T-helper 1 cell treated with Interleukin-12 subunit alpha and Interleukin-12 subunit beta and Interleukin-4 antibody, amounts not matched to agents 30 ng/mL and 1 ng/mL, for 36 hours (primary cell): ENCODE measurements around the gene CSGALNACT2. TPM values are rescaled to one million over a fixed set of nuclear protein-coding genes. Genes with fewer than 3 reads are reported as not detected.

Experiments
- intact Hi-C: fragments of 100-400 bp; cut with micrococcal nuclease; formaldehyde crosslinking; loops from one replicate; pipeline ENCODE4 v1.15.1; 2024
- total RNA-seq: library from RNA; stranded (reverse); gene quantifications from 2 replicates; pipeline ENCODE4 v1.2.3, GENCODE V29; 2022

The CSGALNACT2 gene
- total RNA-seq, 1 donor from 2014 or later: 66.1 TPM

GRCh38 chr10:43225004-43225786 lies 87.0 kb downstream of the CSGALNACT2 start:
- intact Hi-C loops: no loop called here

DNA sequence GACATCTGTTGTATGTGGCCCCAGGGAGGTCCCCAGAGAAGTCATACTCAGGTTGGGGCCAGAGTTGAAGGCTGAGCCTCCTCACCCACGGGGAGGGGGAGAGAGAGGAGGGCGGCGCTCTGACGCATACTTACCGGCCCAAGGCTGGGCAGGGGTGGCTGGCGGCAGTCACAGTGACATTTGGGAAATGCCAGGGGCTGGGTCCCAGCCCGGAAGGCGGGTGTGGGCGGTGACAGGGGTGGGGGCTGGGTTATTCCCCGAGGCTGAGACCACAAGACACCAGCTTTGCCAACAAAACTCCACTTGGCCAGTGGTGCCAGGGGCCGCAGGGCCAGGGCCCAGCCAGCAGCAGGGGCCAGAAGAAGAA lies 87.5 kb downstream of the CSGALNACT2 start:
- intact Hi-C loops: no loop called here

GRCh38 chr10:43226441-43226840 lies 88.2 kb downstream of the CSGALNACT2 start:
- intact Hi-C loops: no loop called here

DNA sequence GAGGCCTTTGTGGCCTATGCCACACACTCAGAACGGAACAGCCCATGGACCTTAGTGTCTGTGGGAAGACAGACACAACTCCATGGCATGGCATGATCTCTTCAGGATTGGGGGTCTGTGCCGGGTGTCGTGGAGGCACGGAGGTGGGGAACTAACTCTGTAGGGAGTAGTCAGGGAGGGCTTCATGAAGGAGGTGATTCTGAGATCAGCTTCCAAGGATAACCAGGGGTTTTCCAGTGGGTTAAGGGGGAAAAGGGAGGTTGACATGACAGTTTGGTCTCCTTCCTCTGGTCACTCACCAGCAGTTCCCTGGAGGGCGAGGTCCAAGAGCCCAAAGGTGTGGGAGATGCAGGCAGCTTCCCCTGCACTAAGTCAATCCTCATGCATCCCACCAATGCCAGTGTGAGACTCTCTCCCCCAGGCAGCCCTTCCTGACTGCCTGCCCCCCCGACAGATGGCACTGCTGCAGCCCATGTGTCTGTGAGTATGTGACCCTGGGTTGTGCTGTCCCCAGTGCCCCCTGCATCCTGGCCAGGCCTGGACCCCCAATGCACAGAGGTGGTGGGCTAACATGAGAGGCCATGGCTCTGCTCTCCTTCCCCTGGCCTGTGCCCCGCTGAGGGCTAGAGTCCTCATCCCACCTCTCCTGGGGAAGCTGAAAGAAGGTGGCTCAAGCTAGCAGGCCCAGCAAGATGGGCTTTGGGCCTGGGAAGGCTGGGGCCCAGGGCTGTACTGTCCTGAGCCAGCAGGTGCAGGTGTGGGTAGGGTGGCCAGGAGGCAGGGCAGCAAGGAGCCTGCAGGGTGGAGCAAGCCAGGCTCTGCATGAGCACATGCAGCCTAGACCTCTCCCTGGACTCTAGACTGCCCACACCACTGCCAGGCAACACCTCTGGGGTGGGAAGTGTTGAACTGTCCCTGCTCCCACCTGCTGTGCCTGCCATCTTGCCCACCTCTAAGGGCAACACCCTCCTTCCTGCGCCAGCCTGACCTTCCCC lies 88.9 kb downstream of the CSGALNACT2 start:
- intact Hi-C loops: no loop called here

- intact Hi-C loops: no loop called here
These were observed 89.9 kb downstream of the CSGALNACT2 start for GRCh38 chr10:43227911-43228782.

DNA sequence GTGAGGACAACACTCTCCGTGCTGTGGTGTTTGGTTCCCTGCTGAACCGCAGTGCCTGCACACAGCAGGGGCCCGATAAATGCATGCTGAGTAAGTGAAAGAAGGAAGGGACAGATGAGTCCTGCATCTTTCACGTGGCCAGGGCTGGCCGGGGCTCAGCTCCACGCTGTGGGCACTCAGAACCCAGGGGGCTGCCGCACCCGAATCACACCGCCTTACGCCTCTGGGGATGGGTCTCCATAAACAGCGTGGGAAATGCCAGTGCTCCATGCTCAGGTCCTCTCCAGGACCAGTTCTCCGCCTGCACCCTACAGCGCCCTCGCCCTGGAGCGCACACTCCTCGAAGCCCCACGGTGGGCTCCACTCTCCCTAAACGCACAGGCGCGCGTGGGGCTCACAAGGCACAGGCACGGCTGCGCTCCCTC lies 90.5 kb downstream of the CSGALNACT2 start:
- intact Hi-C loops: no loop called here

DNA sequence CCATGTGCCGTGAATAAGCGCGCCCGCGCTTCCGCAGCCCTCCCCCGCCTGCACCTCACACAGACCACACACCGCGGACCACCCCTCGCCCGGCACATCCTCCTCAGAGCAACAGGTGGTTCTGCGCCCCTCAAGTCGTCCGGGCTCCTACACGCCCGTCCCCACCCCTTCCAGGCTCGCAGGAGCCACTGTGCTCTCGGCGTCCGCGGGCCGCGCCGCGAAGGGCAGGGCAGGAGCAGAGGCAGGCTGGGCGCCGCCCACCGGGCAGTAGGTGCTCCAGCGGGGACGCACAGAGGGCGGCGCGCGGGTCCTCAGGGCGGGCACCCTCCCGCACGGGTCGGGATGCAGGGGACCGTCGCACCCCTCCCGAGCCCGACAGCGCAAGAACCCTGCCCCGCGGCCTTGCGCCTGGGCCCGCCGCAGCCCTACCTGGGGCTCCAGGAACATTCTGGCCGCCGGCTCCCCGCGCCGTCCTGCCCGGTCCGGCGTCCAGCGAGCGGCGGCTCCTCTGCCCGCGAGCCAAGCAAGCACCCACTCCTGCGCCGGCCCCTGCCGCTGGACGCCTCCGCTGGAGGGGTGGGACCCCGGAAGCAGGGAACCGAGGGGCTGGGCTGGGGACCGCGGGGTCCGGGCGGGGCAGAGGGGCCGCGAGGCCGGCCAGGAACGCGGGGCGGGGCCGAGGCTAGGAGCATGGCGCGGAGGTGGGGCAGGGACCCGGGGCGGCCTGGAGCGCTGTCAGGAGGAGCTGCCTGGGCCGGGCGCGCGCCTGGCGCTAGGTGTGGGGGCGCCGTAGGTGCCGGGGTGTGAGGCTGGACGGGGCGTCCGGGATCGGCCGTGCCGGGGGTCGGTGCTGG lies 91.2 kb downstream of the CSGALNACT2 start:
- intact Hi-C loops: loop anchor here (2.0 kb wide), 1 partner anchor 25 kb away; no protein-coding TSS in a partner anchor

DNA sequence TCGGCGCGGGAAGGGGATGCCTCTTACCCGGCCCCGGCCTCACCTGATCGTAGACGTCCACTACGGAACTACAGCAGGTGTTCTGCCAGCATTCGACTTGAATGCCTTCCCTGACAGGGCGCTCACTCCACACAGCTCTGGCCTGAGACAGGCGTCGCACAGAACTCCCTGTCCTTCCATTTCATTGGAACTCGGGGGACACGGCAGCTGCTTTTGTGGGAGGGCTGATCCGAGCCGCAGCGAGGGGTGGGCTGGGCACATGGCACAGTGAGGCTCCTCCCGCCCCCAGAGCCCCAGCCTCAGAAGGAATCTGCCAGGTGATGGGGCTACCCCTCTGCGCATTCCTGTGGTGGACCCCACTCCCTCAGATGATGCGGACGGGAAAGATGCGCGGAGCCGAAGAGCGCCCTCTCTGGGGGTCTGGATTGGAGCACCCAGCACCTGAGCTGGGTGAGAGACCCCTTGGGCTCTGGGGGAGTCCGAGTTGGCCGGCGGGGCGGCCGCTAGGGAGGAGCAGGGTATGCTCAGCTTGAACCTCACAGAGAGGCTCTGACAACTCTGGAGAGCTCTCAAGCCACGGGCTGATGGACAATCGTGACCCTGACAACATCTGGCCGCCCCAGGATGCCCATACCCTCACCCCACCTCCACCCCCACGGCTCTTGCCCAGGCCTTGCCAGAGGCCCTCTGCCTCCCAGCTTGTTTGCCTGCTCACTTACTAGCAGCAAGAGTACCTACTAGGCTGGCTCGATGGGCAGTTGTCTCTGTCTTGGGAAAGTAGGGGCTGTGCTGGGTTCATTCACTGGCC lies 92.1 kb downstream of the CSGALNACT2 start:
- intact Hi-C loops: loop anchor here (2.0 kb wide), 1 partner anchor 26 kb away; no protein-coding TSS in a partner anchor

DNA sequence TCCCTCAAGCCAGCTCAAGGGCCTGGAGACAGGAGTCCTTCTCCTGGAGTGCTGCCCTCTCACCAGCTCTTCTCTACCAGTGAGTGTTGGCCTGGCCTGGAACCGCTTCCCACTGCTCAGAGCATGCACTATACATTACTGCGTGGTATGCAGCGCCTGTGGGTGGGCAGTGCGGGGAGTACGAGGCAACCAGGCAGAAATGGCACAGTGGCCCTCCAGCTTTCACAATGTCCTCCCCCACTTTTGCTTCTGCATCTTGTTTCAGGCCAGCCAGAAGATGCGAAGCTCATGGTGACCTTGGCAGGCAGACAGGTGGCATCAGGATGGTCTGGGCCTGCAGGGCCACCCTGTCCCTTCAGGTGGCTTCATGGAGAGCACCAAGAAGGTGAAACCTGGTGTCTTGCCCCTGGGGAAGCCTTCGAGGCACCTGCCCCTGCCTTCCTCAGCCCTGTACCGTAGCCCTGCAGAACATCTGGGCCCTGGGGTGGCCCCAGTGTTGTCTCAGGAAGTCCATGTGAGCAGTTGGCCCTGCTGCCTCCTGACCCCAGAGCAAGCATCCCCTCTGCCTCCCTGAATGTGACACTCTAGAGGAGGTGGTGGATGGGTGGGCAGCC lies 92.8 kb downstream of the CSGALNACT2 start:
- intact Hi-C loops: loop anchor here (1.0 to 2.0 kb wide), 2 partner anchors 26 to 231 kb away; no protein-coding TSS in a partner anchor

DNA sequence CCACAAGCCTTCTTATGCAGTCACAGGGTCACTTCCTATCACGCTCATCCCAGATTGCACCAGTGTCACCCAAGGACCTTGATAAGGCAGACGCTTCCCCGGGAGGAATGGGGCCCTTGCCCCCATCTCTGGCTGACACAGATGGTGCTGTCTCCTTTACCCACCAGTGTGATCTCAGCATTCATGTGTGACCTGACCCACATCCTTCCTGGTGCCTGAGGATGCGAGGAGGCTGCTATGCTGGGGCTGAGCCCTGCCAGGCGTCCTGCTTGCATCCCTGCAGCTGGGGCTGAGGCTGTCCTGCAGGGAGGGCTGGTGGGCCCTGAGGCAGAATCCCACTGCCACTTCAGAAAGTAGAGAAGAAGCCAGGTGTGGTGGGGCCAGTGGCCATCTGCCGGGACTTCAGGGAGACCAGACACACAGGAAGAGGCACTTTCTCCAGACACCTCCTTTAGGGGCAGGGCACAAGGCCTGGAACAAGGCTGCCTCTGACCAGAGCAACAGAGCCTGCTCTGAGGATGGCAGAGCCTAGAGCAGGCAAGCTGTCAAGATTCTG lies 93.4 kb downstream of the CSGALNACT2 start:
- intact Hi-C loops: loop anchor here (1.0 to 2.0 kb wide), 2 partner anchors 27 to 231 kb away; no protein-coding TSS in a partner anchor

- intact Hi-C loops: no loop called here
These were observed 95.6 kb downstream of the CSGALNACT2 start for GRCh38 chr10:43233601-43234430.

- intact Hi-C loops: no loop called here
These were observed 96.3 kb downstream of the CSGALNACT2 start for GRCh38 chr10:43234471-43235041.

Other genes with a start within 250 kb of the CSGALNACT2 start
- 2.6 and 2.8 TPM in 2 replicates for gene RET, start 61.4 kb upstream of the CSGALNACT2 start, total RNA-seq
- 3.9 TPM in 2 replicates for gene RASGEF1A, start 128.6 kb downstream of the CSGALNACT2 start, total RNA-seq
- not detected in 2 replicates for gene FXYD4, start 233.2 kb downstream of the CSGALNACT2 start, total RNA-seq